ENCODE results near the gene CAMK2A.

CAMK2A gene

DNA sequence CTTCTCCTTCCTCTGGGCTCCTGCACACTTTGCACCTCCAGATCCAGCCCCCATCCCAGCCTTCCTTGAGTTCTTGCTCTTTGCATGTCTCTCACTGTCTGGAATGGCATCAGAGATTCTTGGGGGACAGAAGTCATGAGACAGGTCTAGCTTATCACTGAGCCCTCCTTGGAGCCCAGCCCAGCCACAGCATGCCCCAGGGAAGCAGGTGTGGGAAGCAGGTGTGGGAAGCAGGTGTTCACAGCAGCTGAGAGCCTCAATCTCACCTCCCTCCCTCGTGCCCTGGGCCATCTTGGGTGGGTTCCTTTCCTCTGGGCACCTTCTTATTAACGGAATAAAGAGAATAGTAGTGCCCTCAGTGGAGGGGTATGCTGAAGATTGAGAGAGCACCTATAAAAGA lies 72.5 kb downstream of the CAMK2A start:
- Mint-ChIP-seq H3K36me3 (ENCODE audit: low read depth) (no peaks in the 10 kb centered on the region), H3K4me1 (peaks cover 42% of the 10 kb centered on the region), H3K27me3 (ENCODE audit: low read depth) (peaks cover 8% of the 10 kb centered on the region), H3K27ac (peak overlapping the region in 2 of 3 experiments; percentile 21 to 26), H3K9me3 (no peaks in the 10 kb centered on the region), H3K4me3 (no peak overlapping the region)
- TF ChIP-seq, protein P1, sequence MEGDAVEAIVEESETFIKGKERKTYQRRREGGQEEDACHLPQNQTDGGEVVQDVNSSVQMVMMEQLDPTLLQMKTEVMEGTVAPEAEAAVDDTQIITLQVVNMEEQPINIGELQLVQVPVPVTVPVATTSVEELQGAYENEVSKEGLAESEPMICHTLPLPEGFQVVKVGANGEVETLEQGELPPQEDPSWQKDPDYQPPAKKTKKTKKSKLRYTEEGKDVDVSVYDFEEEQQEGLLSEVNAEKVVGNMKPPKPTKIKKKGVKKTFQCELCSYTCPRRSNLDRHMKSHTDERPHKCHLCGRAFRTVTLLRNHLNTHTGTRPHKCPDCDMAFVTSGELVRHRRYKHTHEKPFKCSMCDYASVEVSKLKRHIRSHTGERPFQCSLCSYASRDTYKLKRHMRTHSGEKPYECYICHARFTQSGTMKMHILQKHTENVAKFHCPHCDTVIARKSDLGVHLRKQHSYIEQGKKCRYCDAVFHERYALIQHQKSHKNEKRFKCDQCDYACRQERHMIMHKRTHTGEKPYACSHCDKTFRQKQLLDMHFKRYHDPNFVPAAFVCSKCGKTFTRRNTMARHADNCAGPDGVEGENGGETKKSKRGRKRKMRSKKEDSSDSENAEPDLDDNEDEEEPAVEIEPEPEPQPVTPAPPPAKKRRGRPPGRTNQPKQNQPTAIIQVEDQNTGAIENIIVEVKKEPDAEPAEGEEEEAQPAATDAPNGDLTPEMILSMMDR (IDR thresholded peaks at IDR 0.05; ENCODE audit: unreplicated experiment in 3 of 3), result no peak

GRCh38 chr5:150215979-150216944 lies 73.3 kb downstream of the CAMK2A start:
- H3K4me3 Mint-ChIP-seq, result no peak overlapping the region
- peak overlapping the region in 2 of 3 experiments; percentile 26 to 62 for H3K27ac Mint-ChIP-seq
- peaks cover 8% of the 10 kb centered on the region for H3K27me3 Mint-ChIP-seq (ENCODE audit: low read depth)
- H3K4me1 Mint-ChIP-seq, result peaks cover 46% of the 10 kb centered on the region
- TF ChIP-seq, protein P1 (IDR thresholded peaks at IDR 0.05; ENCODE audit: unreplicated experiment in 3 of 3), result no peak
- no peaks in the 10 kb centered on the region for H3K9me3 Mint-ChIP-seq
- no peaks in the 10 kb centered on the region for H3K36me3 Mint-ChIP-seq (ENCODE audit: low read depth)

DNA sequence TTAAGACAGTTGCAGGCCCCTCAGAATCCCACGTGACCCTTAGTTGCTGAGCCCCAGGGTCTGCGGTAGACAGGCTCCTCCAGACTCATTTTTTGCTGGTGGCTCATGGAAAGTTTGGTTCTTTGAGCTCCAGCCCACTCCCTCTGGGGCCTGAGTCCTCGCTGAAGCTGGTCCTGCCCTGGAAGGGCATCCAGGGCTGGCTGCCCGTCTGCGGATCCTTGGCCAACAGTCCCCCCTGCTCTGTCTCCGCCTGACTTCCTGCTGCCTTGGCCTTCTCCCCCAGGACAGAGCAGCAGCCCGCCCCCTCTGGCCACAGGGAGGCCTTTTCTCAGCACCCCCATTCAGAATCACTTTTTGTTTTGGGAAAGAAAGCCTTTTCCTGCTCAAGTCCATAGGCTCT lies 75.3 kb downstream of the CAMK2A start:
- H3K4me3 Mint-ChIP-seq, result no peak overlapping the region
- H3K36me3 Mint-ChIP-seq (ENCODE audit: low read depth), result no peaks in the 10 kb centered on the region
- H3K4me1 Mint-ChIP-seq, result peaks cover 50% of the 10 kb centered on the region
- peak overlapping the region in 2 of 3 experiments; percentile 71 to 82 for H3K27ac Mint-ChIP-seq
- peaks cover 8% of the 10 kb centered on the region for H3K27me3 Mint-ChIP-seq (ENCODE audit: low read depth)
- no peaks in the 10 kb centered on the region for H3K9me3 Mint-ChIP-seq
- TF ChIP-seq, protein P1 (IDR thresholded peaks at IDR 0.05; ENCODE audit: unreplicated experiment in 3 of 3), result no peak

DNA sequence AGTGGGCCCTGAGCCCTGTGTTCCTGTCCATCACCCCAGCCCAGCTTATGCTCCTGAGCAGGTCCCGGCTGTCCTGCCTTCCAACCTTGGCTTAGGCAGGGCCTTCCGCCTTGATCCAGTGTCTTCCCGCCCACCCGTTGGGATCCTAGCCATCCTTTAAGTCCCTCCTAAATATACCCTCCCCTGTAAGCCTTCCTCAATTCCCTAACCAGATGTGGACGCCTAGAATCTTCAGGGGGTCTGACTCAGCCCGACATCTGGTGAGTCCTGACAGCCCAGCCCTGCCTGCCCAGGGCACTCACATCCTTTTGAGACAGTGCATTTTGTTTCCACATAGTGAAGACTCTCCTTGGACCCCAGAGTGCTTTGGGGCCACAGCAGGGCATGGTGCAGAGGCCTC lies 76.0 kb downstream of the CAMK2A start:
- Mint-ChIP-seq H3K9me3 (no peaks in the 10 kb centered on the region), H3K4me3 (no peak overlapping the region), H3K4me1 (peaks cover 53% of the 10 kb centered on the region), H3K36me3 (ENCODE audit: low read depth) (no peaks in the 10 kb centered on the region), H3K27ac (peak overlapping the region in 2 of 3 experiments; percentile 80 to 82), H3K27me3 (ENCODE audit: low read depth) (peaks cover 8% of the 10 kb centered on the region)
- TF ChIP-seq, protein P1 (IDR thresholded peaks at IDR 0.05; ENCODE audit: unreplicated experiment in 3 of 3), result no peak

DNA sequence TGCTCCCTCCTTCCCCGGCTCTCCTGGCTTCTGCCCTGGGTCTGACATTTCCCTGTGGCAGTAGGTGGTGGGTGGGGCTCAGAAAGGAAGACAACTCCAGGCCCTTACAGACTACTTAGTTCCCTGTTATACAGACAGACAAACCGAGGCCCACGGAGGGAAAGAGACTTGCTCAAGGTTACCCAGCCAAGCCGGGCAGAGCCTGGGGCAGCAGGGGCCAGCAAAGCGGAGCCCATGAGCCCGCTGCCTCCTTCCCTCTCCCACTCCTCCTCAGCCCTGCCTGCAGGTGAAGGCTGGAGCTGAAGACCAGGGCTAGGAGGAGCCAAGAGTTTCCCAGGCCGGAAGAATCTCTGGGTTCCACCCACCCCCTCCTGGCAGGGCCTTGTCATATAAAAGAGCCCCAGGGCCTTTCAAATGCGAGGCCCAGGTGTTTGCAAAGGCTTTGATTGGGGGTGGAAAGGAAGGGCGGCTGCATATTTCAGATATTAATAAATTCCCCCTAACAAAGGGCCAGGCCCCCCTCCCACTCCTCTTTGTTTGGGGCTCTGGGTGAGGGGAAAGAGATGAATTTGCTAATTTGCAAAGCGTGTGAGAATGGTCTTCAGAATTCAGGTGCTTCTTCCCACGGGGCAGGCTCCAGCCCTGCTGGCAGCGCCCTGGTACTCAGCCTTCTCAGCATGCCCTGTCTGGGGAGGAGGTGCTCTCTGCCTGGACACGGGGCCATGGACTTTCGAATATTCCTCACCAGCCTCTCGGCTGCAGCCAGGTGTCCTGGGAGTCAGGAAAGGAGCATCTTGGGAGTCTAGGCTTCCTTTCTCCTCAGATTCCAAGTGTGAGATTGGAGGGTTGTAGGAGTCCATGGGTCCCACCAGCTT lies 78.2 kb downstream of the CAMK2A start:
- peak overlapping the region; percentile 61 to 81 (median 74) for H3K27ac Mint-ChIP-seq
- no peak overlapping the region for H3K4me3 Mint-ChIP-seq
- H3K9me3 Mint-ChIP-seq, result no peaks in the 10 kb centered on the region
- TF ChIP-seq, protein P1 (IDR thresholded peaks at IDR 0.05; ENCODE audit: unreplicated experiment in 3 of 3), result no peak
- no peaks in the 10 kb centered on the region for H3K36me3 Mint-ChIP-seq (ENCODE audit: low read depth)
- peaks cover 38% of the 10 kb centered on the region for H3K4me1 Mint-ChIP-seq
- peaks cover 7% of the 10 kb centered on the region for H3K27me3 Mint-ChIP-seq (ENCODE audit: low read depth)

All from nephron (organoid).